ENCODE results near the gene MRGPRG.
"Not testable (repeated sequence)": the region's sequence is repeated elsewhere in the genome, so short reads cannot be mapped to it uniquely, and the experiment has no call there.

MRGPRG gene

GRCh38 chr11:3218483-3219280, at the start of gene MRGPRG:
TSS of gene MRGPRG (minus strand) at chr11:3218813. CDS start at chr11:3218813, 0 bp downstream.
- DNase-seq: no peak

- DNase-seq: not testable (repeated sequence)
These were observed 43.9 kb upstream of the MRGPRG start for GRCh38 chr11:3262548-3262947.

- DNase-seq: not testable (repeated sequence)
These were observed 43.2 kb upstream of the MRGPRG start for GRCh38 chr11:3261831-3262230.

- not testable (repeated sequence) for DNase-seq
These were observed 38.9 kb upstream of the MRGPRG start for GRCh38 chr11:3257509-3257908.

GRCh38 chr11:3255241-3255640, 36.6 kb upstream of the MRGPRG start:
- not testable (repeated sequence) for DNase-seq

- DNase-seq: not testable (repeated sequence)
These were observed 36.2 kb upstream of the MRGPRG start for GRCh38 chr11:3254773-3255172.

GRCh38 chr11:3245071-3245470, 26.5 kb upstream of the MRGPRG start:
- DNase-seq: no peak

- DNase-seq: no peak
These were observed 25.3 kb upstream of the MRGPRG start for GRCh38 chr11:3243880-3244279.

- no peak for DNase-seq
These were observed 18.5 kb upstream of the MRGPRG start for GRCh38 chr11:3237119-3237518.

GRCh38 chr11:3234846-3235245, 16.2 kb upstream of the MRGPRG start:
- DNase-seq: no peak

- DNase-seq: no peak
These were observed 14.3 kb upstream of the MRGPRG start for GRCh38 chr11:3232956-3233355.

GRCh38 chr11:3231851-3232744, 13.5 kb upstream of the MRGPRG start, which contains the start of gene MRGPRE:
TSS of gene MRGPRE (minus strand) at chr11:3232417. CDS start at chr11:3228799, 3,618 bp downstream.
- peak; percentile 1 for DNase-seq

GRCh38 chr11:3231550-3231850, 12.9 kb upstream of the MRGPRG start:
- no peak for DNase-seq

- DNase-seq: no peak
These were observed 12.3 kb upstream of the MRGPRG start for GRCh38 chr11:3230636-3231549.

GRCh38 chr11:3229673-3230630, 11.3 kb upstream of the MRGPRG start:
- no peak for DNase-seq

GRCh38 chr11:3228445-3228829, 9.8 kb upstream of the MRGPRG start:
- no peak for DNase-seq

- DNase-seq: no peak
These were observed 9.2 kb upstream of the MRGPRG start for GRCh38 chr11:3227568-3228444.

- DNase-seq: no peak
These were observed 8.4 kb upstream of the MRGPRG start for GRCh38 chr11:3226846-3227567.

- DNase-seq: no peak
These were observed 7.5 kb upstream of the MRGPRG start for GRCh38 chr11:3225826-3226750.
